Neural progenitor cell (in vitro differentiated cells): ENCODE data around the gene LMF2. TPM values are rescaled to one million over a fixed set of nuclear protein-coding genes. Genes with fewer than 3 reads are reported as not detected.
A peak's percentile ranks its signal among the peaks of the same experiment; 100 is the strongest.

ENCODE experiments used
- DNase-seq: peaks from one replicate; pipeline ENCODE4 v3.0.0-alpha.2; 2016; ENCODE audit warnings: low spot score
- H2AFZ ChIP-seq: fragments of 200-600 bp; sonication (generic); replicated peaks from 2 replicates; pipeline ENCODE4 v1.6.1; 2016; ENCODE audit warnings: antibody characterized with exemption
- H3F3A ChIP-seq: fragments of 200-600 bp; sonication (generic); 2 replicates; pipeline ENCODE4 v1.6.1; 2016; ENCODE audit warnings: antibody characterized with exemption, low read depth
- H3K27ac ChIP-seq: fragments of 200-600 bp; sonication (generic); 2 replicates; pipeline ENCODE4 v1.5.1; 2016; ENCODE audit warnings: mild to moderate bottlenecking
- H3K27me3 ChIP-seq: fragments of 200-600 bp; sonication (generic); 2 replicates; pipeline ENCODE4 v1.6.1; 2016; ENCODE audit warnings: mild to moderate bottlenecking, moderate library complexity
- H3K36me3 ChIP-seq: fragments of 200-600 bp; sonication (generic); 2 replicates; pipeline ENCODE4 v1.5.1; 2016
- H3K4me1 ChIP-seq: fragments of 200-600 bp; sonication (generic); 2 replicates; pipeline ENCODE4 v1.6.1; 2016; ENCODE audit warnings: mixed run types
- H3K4me2 ChIP-seq: fragments of 200-600 bp; sonication (generic); 2 replicates; pipeline ENCODE4 v1.6.1; 2016
- H3K4me3 ChIP-seq: fragments of 200-600 bp; sonication (generic); 2 replicates; pipeline ENCODE4 v1.5.1; 2016
- H3K79me2 ChIP-seq: fragments of 200-600 bp; sonication (generic); 2 replicates; pipeline ENCODE4 v1.6.1; 2016; ENCODE audit warnings: low read depth
- H3K9ac ChIP-seq: fragments of 200-600 bp; sonication (generic); 2 replicates; pipeline ENCODE4 v1.6.1; 2016
- H3K9me3 ChIP-seq: fragments of 200-600 bp; sonication (generic); 2 replicates; pipeline ENCODE4 v1.5.1; 2016; ENCODE audit warnings: low read depth
- H4K20me1 ChIP-seq: fragments of 200-600 bp; sonication (generic); 2 replicates; pipeline ENCODE4 v1.6.1; 2016; ENCODE audit warnings: low read depth
- H3K27ac Mint-ChIP-seq: 3 replicates; pipeline ENCODE4 v1.8.0; 2021; ENCODE audit warnings: mixed read lengths
- H3K27me3 Mint-ChIP-seq: 2 replicates; pipeline ENCODE4 v1.8.0; 2022; ENCODE audit warnings: low read depth, mild to moderate bottlenecking, inconsistent platforms, moderate library complexity, mixed read lengths; ENCODE audit not compliant: insufficient read depth
- H3K36me3 Mint-ChIP-seq: 3 replicates; pipeline ENCODE4 v1.8.0; 2021; ENCODE audit warnings: mixed read lengths
- H3K4me1 Mint-ChIP-seq: 3 replicates; pipeline ENCODE4 v1.8.0; 2021; ENCODE audit warnings: mixed read lengths
- H3K4me3 Mint-ChIP-seq: 3 replicates; pipeline ENCODE4 v1.8.0; 2021; ENCODE audit warnings: mild to moderate bottlenecking, moderate library complexity, mixed read lengths
- H3K9me3 Mint-ChIP-seq: 3 replicates; pipeline ENCODE4 v1.8.0; 2020; ENCODE audit warnings: mixed read lengths
- EZH2 ChIP-seq: fragments of 200-600 bp; sonication (generic); IDR thresholded peaks from 2 replicates; pipeline ENCODE4 v1.6.1; 2017; ENCODE audit warnings: antibody characterized with exemption, mild to moderate bottlenecking, moderate library complexity
- EZH2phosphoT487 ChIP-seq: fragments of 200-600 bp; sonication (generic); IDR thresholded peaks from 2 replicates; pipeline ENCODE4 v1.6.1; 2017; ENCODE audit warnings: antibody characterized with exemption
- total RNA-seq: library from RNA; depleted of rRNA; stranded (reverse); fragments of >200 nt; gene quantifications from 2 replicates; pipeline ENCODE4 v1.2.3, GENCODE V29; 2015; ENCODE audit warnings: low replicate concordance
- TF ChIP-seq, protein P1 (sequence below): fragments of 200-600 bp; sonication (generic); IDR thresholded peaks from 2 replicates; pipeline ENCODE4 v1.5.1; 2017; ENCODE audit warnings: antibody characterized with exemption, mild to moderate bottlenecking

Gene LMF2
- total RNA-seq, 1 donor from 2014 or later = 7.1 TPM

DNA sequence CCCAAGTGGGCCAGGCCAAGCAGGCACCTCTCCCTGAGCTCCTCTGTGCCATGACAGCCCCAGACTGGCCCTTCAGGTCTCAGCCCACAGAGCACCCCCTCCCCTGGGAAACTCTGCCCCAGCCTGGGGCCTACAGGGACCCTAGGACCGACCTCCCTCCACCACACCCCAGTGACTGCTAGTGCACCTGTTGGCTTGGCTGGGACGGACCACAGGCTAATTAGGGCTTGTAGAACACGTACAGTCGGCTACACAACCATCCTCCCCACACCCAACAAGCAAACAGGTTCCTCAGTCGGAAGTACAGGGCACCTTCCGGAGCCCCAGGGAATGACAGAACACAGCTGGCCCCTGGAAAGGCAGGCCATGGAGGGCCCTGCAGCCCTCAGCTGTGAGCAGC is 37.0 kb downstream of the LMF2 start:
- Histone ChIP-seq H3K79me2 (peaks cover 65% of the 10 kb centered on the region), H3K9ac (no peak overlapping the region), H4K20me1 (peaks cover 77% of the 10 kb centered on the region), H3K4me2 (no peak overlapping the region), H3F3A (no peaks in the 10 kb centered on the region), H3K27me3 (no peaks in the 10 kb centered on the region), H3K9me3 (no peaks in the 10 kb centered on the region), H3K4me1 (peaks cover 14% of the 10 kb centered on the region), H2AFZ (no peak overlapping the region), H3K36me3 (no peaks in the 10 kb centered on the region), H3K27ac (no peak overlapping the region), H3K4me3 (no peak overlapping the region)
- H3K27me3 Mint-ChIP-seq = peaks cover 1% of the 10 kb centered on the region
- H3K27ac Mint-ChIP-seq = peak overlapping the region; percentile 37
- DNase-seq = no peak
- TF ChIP-seq EZH2 (no peak), EZH2phosphoT487 (no peak)
- TF ChIP-seq, protein P1, sequence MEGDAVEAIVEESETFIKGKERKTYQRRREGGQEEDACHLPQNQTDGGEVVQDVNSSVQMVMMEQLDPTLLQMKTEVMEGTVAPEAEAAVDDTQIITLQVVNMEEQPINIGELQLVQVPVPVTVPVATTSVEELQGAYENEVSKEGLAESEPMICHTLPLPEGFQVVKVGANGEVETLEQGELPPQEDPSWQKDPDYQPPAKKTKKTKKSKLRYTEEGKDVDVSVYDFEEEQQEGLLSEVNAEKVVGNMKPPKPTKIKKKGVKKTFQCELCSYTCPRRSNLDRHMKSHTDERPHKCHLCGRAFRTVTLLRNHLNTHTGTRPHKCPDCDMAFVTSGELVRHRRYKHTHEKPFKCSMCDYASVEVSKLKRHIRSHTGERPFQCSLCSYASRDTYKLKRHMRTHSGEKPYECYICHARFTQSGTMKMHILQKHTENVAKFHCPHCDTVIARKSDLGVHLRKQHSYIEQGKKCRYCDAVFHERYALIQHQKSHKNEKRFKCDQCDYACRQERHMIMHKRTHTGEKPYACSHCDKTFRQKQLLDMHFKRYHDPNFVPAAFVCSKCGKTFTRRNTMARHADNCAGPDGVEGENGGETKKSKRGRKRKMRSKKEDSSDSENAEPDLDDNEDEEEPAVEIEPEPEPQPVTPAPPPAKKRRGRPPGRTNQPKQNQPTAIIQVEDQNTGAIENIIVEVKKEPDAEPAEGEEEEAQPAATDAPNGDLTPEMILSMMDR = no peak
- H3K4me1 Mint-ChIP-seq = peaks cover 19% of the 10 kb centered on the region
- no peak overlapping the region for H3K4me3 Mint-ChIP-seq
- H3K9me3 Mint-ChIP-seq = no peaks in the 10 kb centered on the region
- H3K36me3 Mint-ChIP-seq = peaks cover 6% of the 10 kb centered on the region

DNA sequence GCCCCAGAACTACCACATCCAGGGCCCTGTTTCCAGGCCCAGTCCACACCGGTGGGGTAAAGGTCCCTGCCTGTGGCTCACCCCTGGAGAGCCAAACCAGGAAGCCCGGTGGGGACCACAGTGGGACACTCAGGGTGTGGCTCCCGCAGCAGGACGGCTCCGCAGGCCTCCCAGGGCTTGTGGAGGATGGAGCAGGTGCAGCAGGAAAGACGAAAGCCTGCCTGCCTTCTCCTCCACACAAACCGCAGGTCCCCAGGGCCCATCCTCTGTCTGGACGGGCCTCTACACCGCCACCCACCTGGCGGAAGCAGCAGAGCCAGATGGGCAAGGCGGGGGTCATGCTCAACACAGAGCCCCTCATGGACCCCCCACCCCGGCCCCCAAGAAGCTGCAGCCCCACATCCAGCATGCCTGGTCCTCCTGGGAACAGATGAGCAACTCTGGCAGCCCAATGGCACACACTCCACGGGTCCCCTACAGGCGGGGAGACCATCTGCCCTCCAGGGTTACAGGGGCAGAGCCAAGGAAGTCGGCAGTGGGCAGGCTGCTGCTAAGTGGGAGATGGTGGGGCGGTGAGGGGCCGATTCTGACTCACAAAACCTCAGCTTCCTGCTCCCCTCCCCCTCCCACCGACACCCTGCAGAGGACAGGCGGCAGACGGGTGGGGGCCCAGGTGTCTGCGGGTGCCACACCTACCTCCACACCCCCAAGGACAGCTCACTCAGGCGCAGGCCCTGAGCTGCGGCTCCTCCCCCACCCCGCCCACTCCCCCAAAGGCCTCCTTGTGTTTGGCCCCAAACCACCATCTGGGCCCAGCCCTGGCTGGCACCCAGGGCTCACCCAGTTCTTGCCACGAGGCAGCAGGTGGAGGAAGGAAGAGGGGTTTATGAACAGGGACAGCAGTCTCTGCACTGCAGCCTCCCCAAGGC is 37.9 kb downstream of the LMF2 start:
- Mint-ChIP-seq H3K27ac (no peak overlapping the region), H3K27me3 (no peaks in the 10 kb centered on the region), H3K4me1 (peaks cover 16% of the 10 kb centered on the region), H3K9me3 (no peaks in the 10 kb centered on the region), H3K4me3 (no peak overlapping the region), H3K36me3 (peaks cover 6% of the 10 kb centered on the region)
- Histone ChIP-seq H3K4me3 (no peak overlapping the region), H3K79me2 (peaks cover 65% of the 10 kb centered on the region), H3K4me2 (no peak overlapping the region), H3K9ac (no peak overlapping the region), H3K27me3 (no peaks in the 10 kb centered on the region), H4K20me1 (peaks cover 77% of the 10 kb centered on the region), H3K27ac (no peak overlapping the region), H3F3A (no peaks in the 10 kb centered on the region), H3K36me3 (no peaks in the 10 kb centered on the region), H3K4me1 (peaks cover 12% of the 10 kb centered on the region), H2AFZ (no peak overlapping the region), H3K9me3 (no peaks in the 10 kb centered on the region)
- TF ChIP-seq, protein P1 = no peak
- TF ChIP-seq EZH2phosphoT487 = no peak
- no peak for TF ChIP-seq EZH2
- no peak for DNase-seq

DNA sequence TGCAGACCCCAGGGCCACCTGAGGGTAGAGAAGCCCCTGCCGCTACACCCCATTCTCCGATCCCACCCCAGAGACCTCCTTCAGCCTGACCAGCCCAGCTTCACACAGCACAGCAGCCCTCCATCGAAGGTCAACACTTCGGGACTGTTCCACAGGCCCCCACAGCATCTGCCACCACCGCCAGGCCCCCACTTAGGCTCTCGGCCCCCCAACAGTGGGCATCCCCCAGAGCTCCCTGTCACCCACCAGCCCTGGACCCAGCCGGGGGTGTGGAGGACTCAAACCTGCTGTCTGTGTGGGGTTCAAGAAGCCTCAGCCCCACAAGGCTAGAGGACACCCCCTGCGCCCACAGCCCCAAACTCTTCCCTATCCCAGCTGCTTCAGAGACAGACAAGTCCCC is 38.9 kb downstream of the LMF2 start:
- no peak overlapping the region for H3K4me3 Mint-ChIP-seq
- no peak for DNase-seq
- peaks cover 68% of the 10 kb centered on the region for H4K20me1 ChIP-seq
- H3K27ac Mint-ChIP-seq = no peak overlapping the region
- peaks cover 3% of the 10 kb centered on the region for H3K27me3 Mint-ChIP-seq
- no peak overlapping the region for H3K4me3 ChIP-seq
- TF ChIP-seq EZH2 (no peak), EZH2phosphoT487 (no peak)
- TF ChIP-seq, protein P1 = no peak
- no peak overlapping the region for H2AFZ ChIP-seq
- H3K27ac ChIP-seq = no peak overlapping the region
- H3K4me2 ChIP-seq = no peak overlapping the region
- peaks cover 8% of the 10 kb centered on the region for H3K36me3 Mint-ChIP-seq
- H3K4me1 Mint-ChIP-seq = peaks cover 10% of the 10 kb centered on the region
- H3K9me3 ChIP-seq = no peaks in the 10 kb centered on the region
- H3K4me1 ChIP-seq = peaks cover 9% of the 10 kb centered on the region
- H3K36me3 ChIP-seq = no peaks in the 10 kb centered on the region
- H3K27me3 ChIP-seq = no peaks in the 10 kb centered on the region
- peaks cover 55% of the 10 kb centered on the region for H3K79me2 ChIP-seq
- no peak overlapping the region for H3K9ac ChIP-seq
- H3F3A ChIP-seq = no peaks in the 10 kb centered on the region
- no peaks in the 10 kb centered on the region for H3K9me3 Mint-ChIP-seq
